HFF-Myc (cell line): ENCODE measurements around the gene POFUT2.

Experiments
- DNase-seq: peaks from one replicate; pipeline ENCODE4 v3.0.0-alpha.2; 2011; ENCODE audit warnings: low read depth; ENCODE audit errors: extremely low read depth
- H3K4me3 ChIP-seq: replicated peaks from 2 replicates; pipeline ENCODE4 v1.5.1; 2011; ENCODE audit warnings: low read depth, mild to moderate bottlenecking, control low read depth, low read length
- CTCF ChIP-seq: IDR thresholded peaks from 2 replicates; pipeline ENCODE4 v1.5.1; 2012; ENCODE audit warnings: mild to moderate bottlenecking, low read depth, low read length, control low read depth; ENCODE audit errors: missing control alignments

The POFUT2 gene

DNA sequence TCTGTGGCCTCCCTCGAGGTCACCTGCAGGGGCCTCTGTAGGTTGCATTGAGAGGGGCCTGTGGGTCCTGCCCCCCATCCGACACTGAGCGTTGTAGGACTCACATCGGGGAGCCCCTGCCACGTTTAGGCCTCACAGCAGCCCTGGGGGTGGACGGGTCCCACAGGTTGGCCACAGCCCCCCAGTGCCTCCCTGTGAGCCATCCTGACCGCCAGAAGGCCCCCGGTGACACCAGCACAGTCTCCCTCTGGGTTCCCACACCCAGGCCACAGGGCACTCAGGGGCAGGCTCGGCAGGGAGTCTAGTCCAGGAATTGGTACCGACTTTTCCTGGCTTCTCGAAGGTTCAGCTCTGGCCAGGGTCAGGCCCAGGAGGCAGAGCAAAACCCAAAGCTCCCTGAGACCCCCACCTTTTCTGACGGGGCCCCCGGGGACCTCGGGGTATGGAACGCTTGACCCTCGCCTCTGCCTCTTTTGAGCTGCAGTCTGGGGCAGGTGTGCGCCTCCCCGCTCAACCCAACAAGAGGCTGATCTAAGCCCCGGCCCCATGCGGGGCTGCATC lies 13.9 kb upstream of the POFUT2 start:
- no peak for DNase-seq
- H3K4me3 ChIP-seq, result no peak overlapping the region
- no peak for TF ChIP-seq CTCF

DNA sequence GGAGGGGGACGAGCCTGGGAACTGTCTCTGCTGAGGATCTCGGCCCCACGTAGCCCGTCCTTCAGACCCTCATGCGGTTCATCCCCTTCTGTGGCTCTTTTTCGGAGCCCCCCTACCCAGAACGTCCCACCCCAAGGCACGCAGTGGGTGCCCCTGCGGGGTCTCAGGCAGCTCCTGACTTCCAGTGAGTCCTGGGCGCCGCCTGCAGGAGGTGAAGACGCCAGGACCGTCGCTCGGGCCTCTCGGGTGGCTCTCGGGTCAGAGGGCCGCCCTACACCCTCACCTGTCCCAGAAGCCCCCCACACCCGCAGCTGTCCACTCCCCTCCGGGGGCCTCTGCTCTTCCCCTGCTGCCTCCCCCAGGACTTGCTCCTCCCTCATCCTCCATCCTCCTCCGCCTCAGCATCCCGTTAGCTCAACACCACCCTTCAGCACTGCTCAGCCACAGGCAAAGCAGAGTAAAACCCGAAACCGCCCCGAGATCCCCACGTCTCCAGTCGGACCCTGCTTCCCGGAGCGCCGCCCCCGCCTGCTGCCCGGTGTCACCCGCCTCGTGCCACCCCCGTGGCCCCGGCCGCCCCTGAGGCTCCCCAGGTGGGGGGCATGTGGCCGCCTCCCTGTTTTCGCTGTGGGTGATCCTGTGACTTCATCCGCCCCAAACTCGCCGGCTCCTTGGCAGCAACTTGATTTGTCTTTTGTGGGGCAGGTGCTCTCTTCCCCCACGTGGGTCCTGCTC lies 13.3 kb upstream of the POFUT2 start:
- TF ChIP-seq CTCF, result no peak
- no peak for DNase-seq
- H3K4me3 ChIP-seq, result no peak overlapping the region

- DNase-seq, result no peak
- H3K4me3 ChIP-seq, result no peak overlapping the region
- no peak for TF ChIP-seq CTCF
These were observed 12.4 kb upstream of the POFUT2 start for GRCh38 chr21:45299864-45300785.

DNA sequence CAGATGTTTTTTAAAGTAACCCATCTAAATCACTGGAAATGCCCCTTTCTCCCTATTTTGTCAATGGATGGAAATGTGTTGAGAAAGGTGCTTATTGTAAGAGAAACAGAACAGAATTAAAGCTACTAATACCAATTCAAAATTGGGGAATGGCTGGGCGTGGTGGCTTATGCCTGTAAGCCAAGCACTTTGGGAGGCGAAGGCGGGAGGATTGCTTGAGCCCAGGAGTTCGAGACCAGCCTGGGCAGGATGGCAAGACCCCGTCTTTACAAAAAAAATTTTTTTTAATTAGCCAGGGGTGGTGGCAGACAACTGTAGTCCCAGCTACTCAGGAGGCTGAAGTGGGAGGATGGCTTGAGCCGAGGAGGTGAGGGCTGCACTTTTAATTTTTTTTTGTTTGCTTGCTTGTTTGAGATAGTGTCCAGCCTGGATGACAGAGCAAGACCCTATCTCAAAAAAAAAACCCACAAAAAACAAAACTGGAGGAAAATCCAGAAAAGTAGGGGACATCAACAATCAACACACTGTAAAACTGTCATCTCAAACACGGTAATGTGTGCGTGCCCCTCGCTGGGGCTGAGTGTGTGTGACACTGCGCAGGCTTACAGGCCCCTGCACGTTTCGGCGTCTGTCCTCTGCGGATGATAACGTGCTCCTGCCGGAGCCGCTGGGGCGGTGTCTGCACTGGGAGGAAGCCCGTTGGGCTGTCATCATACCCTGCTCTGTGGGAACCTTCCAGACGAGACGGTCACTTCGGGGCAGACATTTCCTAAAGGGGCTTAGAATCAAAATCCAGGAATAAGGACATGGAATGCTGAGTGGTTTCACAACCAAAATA lies 11.6 kb upstream of the POFUT2 start:
- no peak for TF ChIP-seq CTCF
- DNase-seq, result no peak
- H3K4me3 ChIP-seq, result no peak overlapping the region

DNA sequence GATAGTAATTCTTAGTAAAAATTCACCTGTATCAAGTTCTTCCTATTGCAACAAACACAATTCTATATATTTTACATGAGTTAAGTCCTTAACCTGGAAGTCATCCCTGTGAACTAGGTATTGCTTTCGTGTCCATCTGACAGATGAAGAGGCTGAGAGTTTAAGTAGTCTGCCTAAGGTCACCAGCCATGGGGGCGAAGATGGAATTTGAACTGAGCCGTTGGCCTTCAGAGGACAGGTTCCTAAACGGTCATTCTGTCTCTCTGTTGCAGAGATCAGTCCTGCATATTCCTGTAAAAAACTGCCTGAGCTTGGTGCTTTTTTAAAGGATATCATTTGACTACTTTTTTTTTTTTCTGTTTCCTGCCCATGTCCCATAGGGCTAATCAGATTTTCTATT lies 10.2 kb upstream of the POFUT2 start:
- TF ChIP-seq CTCF, result no peak
- no peak overlapping the region for H3K4me3 ChIP-seq
- no peak for DNase-seq

DNA sequence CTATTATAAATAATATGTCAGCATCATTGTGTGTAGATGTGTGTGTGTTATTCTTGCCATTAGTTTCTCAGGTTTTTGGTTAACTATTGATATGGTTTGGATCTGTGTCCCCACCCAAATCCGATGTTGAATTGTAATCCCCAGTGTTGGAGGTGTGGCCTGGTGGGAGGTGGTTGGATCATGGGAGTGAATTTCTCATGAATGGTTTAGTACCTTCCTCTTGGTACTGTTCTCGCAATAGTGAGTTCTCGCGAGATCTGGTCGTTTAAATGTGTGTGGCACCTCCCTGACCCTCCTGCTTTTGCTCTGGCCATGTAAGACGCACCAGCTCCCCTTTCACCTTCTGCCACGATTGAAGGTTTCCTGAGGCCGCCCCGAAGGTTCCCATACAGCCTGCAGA lies 9.6 kb upstream of the POFUT2 start:
- H3K4me3 ChIP-seq, result no peak overlapping the region
- DNase-seq, result no peak
- TF ChIP-seq CTCF, result no peak
